Measurements from ENCODE around the gene RXFP2. TPM values are rescaled to one million over a fixed set of nuclear protein-coding genes. Genes with fewer than 3 reads are reported as not detected.

Gene RXFP2
- polyA plus RNA-seq, 1 of the 3 experiments (the other 2 are of a cell fraction) = not detected

- Histone ChIP-seq H3F3A (replicated peaks; ENCODE audit: insufficient read depth) (peaks cover 54% of the 10 kb centered on the region), H3K36me3 (replicated peaks in 1 of 2; ENCODE audit: control insufficient read depth in 1 of 2, insufficient read depth in 2 of 2, low read length in 1 of 2) (no peaks in the 10 kb centered on the region), H3K9ac (peak overlapping the region; percentile 34; the same call in 1 of the 2 replicates), H3K79me2 (ENCODE audit: insufficient read depth) (no peaks in the 10 kb centered on the region), H3K4me3 (ENCODE audit: low read depth in 2 of 2, low read length in 1 of 2) (no peak overlapping the region), H3K4me1 (ENCODE audit: control insufficient read depth in 1 of 2, insufficient read depth in 2 of 2, low read depth in 1 of 2, low read length in 1 of 2) (peaks cover 0 to 36% of the 10 kb centered on the region in 2 experiments; a peak in 2 of 4 replicates), H3K27ac (ENCODE audit: low read depth in 2 of 2, low read length in 1 of 2) (peak overlapping the region in 1 of 2 experiments; percentile 81; a peak in 2 of 4 replicates), H3K27me3 (ENCODE audit: insufficient read depth) (no peaks in the 10 kb centered on the region), H3K9me2 (no peaks in the 10 kb centered on the region), H2AFZ (ENCODE audit: low read depth) (no peak overlapping the region), H4K20me1 (ENCODE audit: insufficient read depth) (no peaks in the 10 kb centered on the region), H3K9me3 (no peaks in the 10 kb centered on the region), H3K4me2 (no peak overlapping the region)
- DNase-seq = no peak
- 51% methylated on average over 2 of the region's 2 CpGs for WGBS (ENCODE audit: low lambda C conversion rate)
- ChIA-PET POLR2A (no interaction called here), CTCF (interaction anchor here (1.1 to 1.3 kb wide), 3 partner anchors 33 to 529 kb away, joined by 3 to 4 read pairs (median 3); no protein-coding TSS in a partner anchor)
- TF ChIP-seq POLR2AphosphoS5 (IDR thresholded peaks at IDR 0.05; ENCODE audit: low read depth, low read length) = no peak
- no peak for TF ChIP-seq EP300 (IDR thresholded peaks at IDR 0.05; ENCODE audit: borderline replicate concordance in 1 of 2, low read depth in 1 of 2, low read length in 1 of 2)
- no peak for TF ChIP-seq MAX (IDR thresholded peaks at IDR 0.05; ENCODE audit: low read depth)
- no peak for TF ChIP-seq USF2 (IDR thresholded peaks at IDR 0.05; ENCODE audit: borderline replicate concordance, low read depth, low read length)
- no peak for TF ChIP-seq NRF1 (IDR thresholded peaks at IDR 0.05; ENCODE audit: low read depth, low read length)
- no peak for TF ChIP-seq CHD2 (IDR thresholded peaks at IDR 0.05; ENCODE audit: low read length, partially characterized antibody)
- no peak for TF ChIP-seq FOSL2 (IDR thresholded peaks at IDR 0.05; ENCODE audit: borderline replicate concordance, low read depth)
- no peak for TF ChIP-seq YY1 (IDR thresholded peaks at IDR 0.05; ENCODE audit: low read depth)
- no peak for TF ChIP-seq SIN3A (IDR thresholded peaks at IDR 0.05; ENCODE audit: borderline replicate concordance, low read depth, low read length)
- no peak for TF ChIP-seq RAD21 (IDR thresholded peaks at IDR 0.05; ENCODE audit: low read length)
- no peak for TF ChIP-seq ELF1 (IDR thresholded peaks at IDR 0.05)
- no peak for TF ChIP-seq FOXJ3 (CRISPR knock-in tag; IDR thresholded peaks at IDR 0.05)
- no peak for TF ChIP-seq RFX5 (IDR thresholded peaks at IDR 0.05; ENCODE audit: low read length)
- TF ChIP-seq GABPA (IDR thresholded peaks at IDR 0.05; ENCODE audit: low read depth) = no peak
- TF ChIP-seq ZBTB33 (IDR thresholded peaks at IDR 0.05; ENCODE audit: borderline replicate concordance, low read depth) = no peak
These were observed 25.2 kb downstream of the RXFP2 start for GRCh38 chr13:31764556-31764955.

All from SK-N-SH (cell line).